IMR-90 (cell line): ENCODE data around the gene OR6C2. TPM values are rescaled to one million over a fixed set of nuclear protein-coding genes. Genes with fewer than 3 reads are reported as not detected.

ENCODE experiments used
- ATAC-seq: fragments of 200-7000 bp; cut with Tn5 transposase; 2 replicates; pipeline ENCODE4 v1.9.1; 2020; ENCODE audit warnings: low read depth, mild to moderate bottlenecking, moderate library complexity
- BruUV-seq: library from RNA; stranded (reverse); fragments of 400-500 nt; replicated peaks from 2 replicates; lab custom pipeline; 2021; lab: Mats Ljungman, UMichigan
- CTCF ChIA-PET: fragments of 300-600 bp; formaldehyde crosslinking; extraction: SDS; loops from one replicate; lab custom pipeline; 2021; ENCODE audit warnings: antibody characterized with exemption; lab: Yijun Ruan, JAX
- POLR2A ChIA-PET: fragments of 300-600 bp; sonication (Branson Sonifier 250); formaldehyde crosslinking; loops from one replicate; lab custom pipeline; 2022; ENCODE audit warnings: antibody characterized with exemption; ENCODE audit not compliant: unreplicated experiment; lab: Charles Lee
- DNase-seq: peaks from one replicate; pipeline ENCODE4 v3.0.0; 2013
- H2AFZ ChIP-seq: replicated peaks from 2 replicates; pipeline ENCODE3; 2013; ENCODE audit warnings: low read length, mild to moderate bottlenecking; ENCODE audit not compliant: poor library complexity
- H2AK5ac ChIP-seq: 2 replicates; pipeline ENCODE4 v1.6.1; 2013; ENCODE audit warnings: low read depth, low read length, inconsistent platforms
- H2AK9ac ChIP-seq: replicated peaks from 2 replicates; pipeline ENCODE3; 2013; ENCODE audit warnings: mild to moderate bottlenecking, low read depth, low read length, moderate library complexity; ENCODE audit not compliant: poor library complexity
- H2BK120ac ChIP-seq: 2 replicates; pipeline ENCODE4 v1.6.1; 2013; ENCODE audit warnings: low read depth, low read length, inconsistent platforms
- H2BK15ac ChIP-seq: 3 replicates; pipeline ENCODE4 v1.6.1; 2013; ENCODE audit warnings: low read depth, low read length, inconsistent platforms
- H2BK20ac ChIP-seq: 2 replicates; pipeline ENCODE4 v1.6.1; 2013; ENCODE audit warnings: low read depth, mild to moderate bottlenecking, inconsistent platforms, low read length, moderate library complexity
- H2BK5ac ChIP-seq: 2 replicates; pipeline ENCODE4 v1.6.1; 2013; ENCODE audit warnings: mild to moderate bottlenecking, low read depth, low read length, inconsistent platforms; ENCODE audit not compliant: poor library complexity, severe bottlenecking
- H3K14ac ChIP-seq: replicated peaks from 2 replicates; pipeline ENCODE4 v1.6.1; 2013; ENCODE audit warnings: low read depth, low read length, inconsistent platforms
- H3K18ac ChIP-seq: 2 replicates; pipeline ENCODE4 v1.6.1; 2013; ENCODE audit warnings: low read depth, low read length, control low read depth
- H3K23ac ChIP-seq: 2 replicates; pipeline ENCODE4 v1.6.1; 2013; ENCODE audit warnings: low read depth, low read length, inconsistent platforms
- H3K27ac ChIP-seq: 2 replicates; pipeline ENCODE4 v1.5.1; 2013; ENCODE audit warnings: mild to moderate bottlenecking, control low read depth, low read length; ENCODE audit not compliant: insufficient read depth
- H3K27me3 ChIP-seq: 2 replicates; pipeline ENCODE4 v1.6.1; 2013; ENCODE audit warnings: low read length; ENCODE audit not compliant: control insufficient read depth, insufficient read depth
- H3K36me3 ChIP-seq: 2 replicates; pipeline ENCODE4 v1.6.1; 2013; ENCODE audit warnings: low read length, mixed read lengths; ENCODE audit not compliant: control insufficient read depth, insufficient read depth
- H3K4ac ChIP-seq: 2 replicates; pipeline ENCODE4 v1.6.1; 2013; ENCODE audit warnings: low read depth, low read length, inconsistent platforms
- H3K4me1 ChIP-seq: 2 replicates; pipeline ENCODE4 v1.6.1; 2013; ENCODE audit warnings: low read length, mixed read lengths; ENCODE audit not compliant: control insufficient read depth, insufficient read depth
- H3K4me2 ChIP-seq: 2 replicates; pipeline ENCODE4 v1.6.1; 2013; ENCODE audit warnings: low read depth, mild to moderate bottlenecking, control low read depth, low read length, moderate library complexity
- H3K4me3 ChIP-seq: 2 replicates; pipeline ENCODE4 v1.5.1; 2013; ENCODE audit warnings: low read depth, mild to moderate bottlenecking, control low read depth, low read length, moderate library complexity; ENCODE audit not compliant: insufficient read depth
- H3K56ac ChIP-seq: 2 replicates; pipeline ENCODE4 v1.6.1; 2013; ENCODE audit warnings: low read length, inconsistent platforms; ENCODE audit not compliant: insufficient read depth; ENCODE audit errors: extremely low read depth
- H3K79me1 ChIP-seq, 2 experiments: 2 replicates each; pipeline ENCODE4 v1.6.1; 2013; ENCODE audit warnings: low read length in 2 of 2, inconsistent platforms in 1 of 2, low read depth in 1 of 2
- H3K9ac ChIP-seq: 2 replicates; pipeline ENCODE4 v1.6.1; 2013; ENCODE audit warnings: low read depth, low read length, control low read depth
- H3K9me1 ChIP-seq: 2 replicates; pipeline ENCODE4 v1.6.1; 2013; ENCODE audit warnings: low read length, inconsistent platforms; ENCODE audit not compliant: insufficient read depth
- H3K9me3 ChIP-seq: 2 replicates; pipeline ENCODE4 v1.6.1; 2013; ENCODE audit warnings: low read length; ENCODE audit not compliant: control insufficient read depth, insufficient read depth
- H4K20me1 ChIP-seq: 2 replicates; pipeline ENCODE4 v1.6.1; 2013; ENCODE audit warnings: low read length, inconsistent platforms; ENCODE audit not compliant: insufficient read depth
- H4K5ac ChIP-seq: 2 replicates; pipeline ENCODE4 v1.6.1; 2013; ENCODE audit warnings: mild to moderate bottlenecking, low read depth, low read length, control low read depth
- H4K8ac ChIP-seq, 2 experiments: 2 replicates each; pipeline ENCODE4 v1.6.1; 2013; ENCODE audit warnings: low read depth in 2 of 2, low read length in 2 of 2, control low read depth in 1 of 2, inconsistent platforms in 1 of 2
- H4K91ac ChIP-seq: 2 replicates; pipeline ENCODE4 v1.6.1; 2013; ENCODE audit warnings: low read depth, low read length, inconsistent platforms; ENCODE audit not compliant: insufficient read depth
- CEBPB ChIP-seq: IDR thresholded peaks from 2 replicates; pipeline ENCODE4 v1.6.1; 2012; ENCODE audit warnings: low read depth, low read length, improper control_type of control experiment
- ELK1 ChIP-seq: fragments of 150-350 bp; IDR thresholded peaks from 2 replicates; pipeline ENCODE4 v1.6.1; 2016; ENCODE audit warnings: low read depth, mild to moderate bottlenecking, low read length, moderate library complexity, borderline replicate concordance
- MAZ ChIP-seq: IDR thresholded peaks from 2 replicates; pipeline ENCODE4 v1.6.1; 2012; ENCODE audit warnings: low read depth, mild to moderate bottlenecking, low read length, improper control_type of control experiment, moderate library complexity, borderline replicate concordance
- WGBS, 2 experiments: methylation state at CpG; one replicate each; pipeline versions ENCODE4 v1.1.5 to v1.1.7; 2013; ENCODE audit warnings: missing lambda C conversion rate in 2 of 2; ENCODE audit not compliant: insufficient read length in 1 of 2; ENCODE audit errors: extremely low coverage in 2 of 2; 5-methylcytosine and 5-hydroxymethylcytosine counted together
- dilution Hi-C: fragments of 300-500 bp; cut with HindIII; formaldehyde crosslinking; loops from one replicate; pipeline ENCODE4 v1.14.3; 2018; ENCODE audit warnings: low sequenced_read_pairs; ENCODE audit not compliant: unreplicated experiment
- in situ Hi-C: fragments of 300-500 bp; cut with MboI; formaldehyde crosslinking; loops from 3 replicates; pipeline ENCODE4 v1.14.3; 2019; ENCODE audit warnings: low sequenced_read_pairs, inconsistent platforms, mixed read lengths
- intact Hi-C: fragments of 100-400 bp; cut with micrococcal nuclease; formaldehyde crosslinking; loops from 2 replicates; pipeline ENCODE4 v1.10.0; 2022
- polyA plus RNA-seq, 3 experiments: library from polyadenylated mRNA; depleted of rRNA; stranded (reverse); fragments of >200 nt; gene quantifications; 2 replicates each; pipeline ENCODE4 v1.2.3, GENCODE V29; 2012; ENCODE audit warnings: low replicate concordance in 1 of 3
- total RNA-seq: library from RNA; depleted of rRNA; stranded (reverse); fragments of >200 nt; gene quantifications from 2 replicates; pipeline ENCODE4 v1.2.3, GENCODE V29; 2012

Gene OR6C2
- total and polyA plus RNA-seq, 2 of the 4 experiments (the other 2 are of a cell fraction): not detected

DNA sequence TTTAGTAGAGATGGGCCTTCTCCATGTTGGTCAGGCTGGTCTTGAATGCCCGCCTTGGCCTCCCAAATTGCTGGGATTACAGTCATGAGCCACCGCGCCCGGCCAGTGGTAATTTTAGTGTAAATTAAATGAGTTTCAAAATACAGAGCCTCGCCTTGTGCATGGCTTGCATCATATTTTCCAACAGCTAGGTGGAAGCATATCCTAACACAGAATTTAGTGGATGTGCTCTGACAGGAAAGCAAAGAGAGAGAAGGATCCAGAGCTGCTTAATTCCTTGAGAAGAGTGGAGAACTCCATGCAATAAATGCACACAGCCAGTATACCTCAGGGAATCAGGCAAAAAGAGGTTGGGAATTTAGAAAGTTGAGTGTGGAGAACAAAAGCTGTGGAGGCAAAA, 2.5 kb downstream of the OR6C2 start:
- Histone ChIP-seq H2BK20ac (no peak overlapping the region), H2AFZ (no peak overlapping the region), H3K23ac (no peak overlapping the region), H2AK9ac (no peak overlapping the region), H4K91ac (no peak overlapping the region), H3K9me3 (no peaks in the 10 kb centered on the region), H2BK5ac (no peak overlapping the region), H3K4me1 (no peaks in the 10 kb centered on the region), H3K56ac (no peak overlapping the region), H3K27me3 (no peaks in the 10 kb centered on the region), H2AK5ac (no peak overlapping the region), H4K5ac (no peak overlapping the region), H3K36me3 (no peaks in the 10 kb centered on the region), H3K4me2 (no peak overlapping the region), H4K20me1 (no peaks in the 10 kb centered on the region), H2BK15ac (no peak overlapping the region), H3K27ac (no peak overlapping the region), H3K79me1 (no peaks in the 10 kb centered on the region), H3K14ac (no peak overlapping the region), H3K9ac (no peak overlapping the region), H3K4me3 (no peak overlapping the region), H3K4ac (no peak overlapping the region), H3K9me1 (no peaks in the 10 kb centered on the region), H4K8ac (no peak overlapping the region), H2BK120ac (no peak overlapping the region), H3K18ac (no peak overlapping the region)
- intact Hi-C loops (no loop called here), dilution Hi-C loops (no loop called here), in situ Hi-C loops (no loop called here)
- BruUV-seq: no TSS peak
- CTCF ChIA-PET: no interaction called here
- no peak for ATAC-seq
- no peak for TF ChIP-seq CEBPB
- no peak for TF ChIP-seq MAZ
- no peak for TF ChIP-seq ELK1
- DNase-seq: no peak
- POLR2A ChIA-PET: no interaction called here
- 40% methylated on average over 1 of the region's 5 CpGs; no CpG with 5 or more reads in 1 of the 2 experiments for WGBS, 2 experiments
